IMR-90 (cell line): ENCODE results near the gene RAC3. TPM values are rescaled to one million over a fixed set of nuclear protein-coding genes. Genes with fewer than 3 reads are reported as not detected.

Experiments used
- ATAC-seq: fragments of 200-7000 bp; cut with Tn5 transposase; 2 replicates; pipeline ENCODE4 v1.9.1; 2020; ENCODE audit warnings: low read depth, mild to moderate bottlenecking, moderate library complexity
- Bru-seq: library from RNA; stranded (reverse); fragments of 400-500 nt; gene quantifications from one replicate; lab custom pipeline; 2021; lab: Mats Ljungman, UMichigan
- BruChase-seq, 2 experiments: library from RNA; stranded (reverse); fragments of 400-500 nt; gene quantifications; one replicate each; lab custom pipeline; 2021; lab: Mats Ljungman, UMichigan
- BruUV-seq: library from RNA; stranded (reverse); fragments of 400-500 nt; replicated peaks from 2 replicates; lab custom pipeline; 2021; lab: Mats Ljungman, UMichigan
- CTCF ChIA-PET: fragments of 300-600 bp; formaldehyde crosslinking; extraction: SDS; loops from one replicate; lab custom pipeline; 2021; ENCODE audit warnings: antibody characterized with exemption; lab: Yijun Ruan, JAX
- POLR2A ChIA-PET: fragments of 300-600 bp; sonication (Branson Sonifier 250); formaldehyde crosslinking; loops from one replicate; lab custom pipeline; 2022; ENCODE audit warnings: antibody characterized with exemption; ENCODE audit not compliant: unreplicated experiment; lab: Charles Lee
- DNase-seq: peaks from one replicate; pipeline ENCODE4 v3.0.0; 2013
- H2AFZ ChIP-seq: replicated peaks from 2 replicates; pipeline ENCODE3; 2013; ENCODE audit warnings: low read length, mild to moderate bottlenecking; ENCODE audit not compliant: poor library complexity
- H2AK5ac ChIP-seq: 2 replicates; pipeline ENCODE4 v1.6.1; 2013; ENCODE audit warnings: low read depth, low read length, inconsistent platforms
- H2AK9ac ChIP-seq: replicated peaks from 2 replicates; pipeline ENCODE3; 2013; ENCODE audit warnings: mild to moderate bottlenecking, low read depth, low read length, moderate library complexity; ENCODE audit not compliant: poor library complexity
- H2BK120ac ChIP-seq: 2 replicates; pipeline ENCODE4 v1.6.1; 2013; ENCODE audit warnings: low read depth, low read length, inconsistent platforms
- H2BK15ac ChIP-seq: 3 replicates; pipeline ENCODE4 v1.6.1; 2013; ENCODE audit warnings: low read depth, low read length, inconsistent platforms
- H2BK20ac ChIP-seq: 2 replicates; pipeline ENCODE4 v1.6.1; 2013; ENCODE audit warnings: low read depth, mild to moderate bottlenecking, inconsistent platforms, low read length, moderate library complexity
- H2BK5ac ChIP-seq: 2 replicates; pipeline ENCODE4 v1.6.1; 2013; ENCODE audit warnings: mild to moderate bottlenecking, low read depth, low read length, inconsistent platforms; ENCODE audit not compliant: poor library complexity, severe bottlenecking
- H3K14ac ChIP-seq: replicated peaks from 2 replicates; pipeline ENCODE4 v1.6.1; 2013; ENCODE audit warnings: low read depth, low read length, inconsistent platforms
- H3K18ac ChIP-seq: 2 replicates; pipeline ENCODE4 v1.6.1; 2013; ENCODE audit warnings: low read depth, low read length, control low read depth
- H3K23ac ChIP-seq: 2 replicates; pipeline ENCODE4 v1.6.1; 2013; ENCODE audit warnings: low read depth, low read length, inconsistent platforms
- H3K27ac ChIP-seq: 2 replicates; pipeline ENCODE4 v1.5.1; 2013; ENCODE audit warnings: mild to moderate bottlenecking, control low read depth, low read length; ENCODE audit not compliant: insufficient read depth
- H3K27me3 ChIP-seq: 2 replicates; pipeline ENCODE4 v1.6.1; 2013; ENCODE audit warnings: low read length; ENCODE audit not compliant: control insufficient read depth, insufficient read depth
- H3K36me3 ChIP-seq: 2 replicates; pipeline ENCODE4 v1.6.1; 2013; ENCODE audit warnings: low read length, mixed read lengths; ENCODE audit not compliant: control insufficient read depth, insufficient read depth
- H3K4ac ChIP-seq: 2 replicates; pipeline ENCODE4 v1.6.1; 2013; ENCODE audit warnings: low read depth, low read length, inconsistent platforms
- H3K4me1 ChIP-seq: 2 replicates; pipeline ENCODE4 v1.6.1; 2013; ENCODE audit warnings: low read length, mixed read lengths; ENCODE audit not compliant: control insufficient read depth, insufficient read depth
- H3K4me2 ChIP-seq: 2 replicates; pipeline ENCODE4 v1.6.1; 2013; ENCODE audit warnings: low read depth, mild to moderate bottlenecking, control low read depth, low read length, moderate library complexity
- H3K4me3 ChIP-seq: 2 replicates; pipeline ENCODE4 v1.5.1; 2013; ENCODE audit warnings: low read depth, mild to moderate bottlenecking, control low read depth, low read length, moderate library complexity; ENCODE audit not compliant: insufficient read depth
- H3K56ac ChIP-seq: 2 replicates; pipeline ENCODE4 v1.6.1; 2013; ENCODE audit warnings: low read length, inconsistent platforms; ENCODE audit not compliant: insufficient read depth; ENCODE audit errors: extremely low read depth
- H3K79me1 ChIP-seq, 2 experiments: 2 replicates each; pipeline ENCODE4 v1.6.1; 2013; ENCODE audit warnings: low read length in 2 of 2, inconsistent platforms in 1 of 2, low read depth in 1 of 2
- H3K9ac ChIP-seq: 2 replicates; pipeline ENCODE4 v1.6.1; 2013; ENCODE audit warnings: low read depth, low read length, control low read depth
- H3K9me1 ChIP-seq: 2 replicates; pipeline ENCODE4 v1.6.1; 2013; ENCODE audit warnings: low read length, inconsistent platforms; ENCODE audit not compliant: insufficient read depth
- H3K9me3 ChIP-seq: 2 replicates; pipeline ENCODE4 v1.6.1; 2013; ENCODE audit warnings: low read length; ENCODE audit not compliant: control insufficient read depth, insufficient read depth
- H4K20me1 ChIP-seq: 2 replicates; pipeline ENCODE4 v1.6.1; 2013; ENCODE audit warnings: low read length, inconsistent platforms; ENCODE audit not compliant: insufficient read depth
- H4K5ac ChIP-seq: 2 replicates; pipeline ENCODE4 v1.6.1; 2013; ENCODE audit warnings: mild to moderate bottlenecking, low read depth, low read length, control low read depth
- H4K8ac ChIP-seq, 2 experiments: 2 replicates each; pipeline ENCODE4 v1.6.1; 2013; ENCODE audit warnings: low read depth in 2 of 2, low read length in 2 of 2, control low read depth in 1 of 2, inconsistent platforms in 1 of 2
- H4K91ac ChIP-seq: 2 replicates; pipeline ENCODE4 v1.6.1; 2013; ENCODE audit warnings: low read depth, low read length, inconsistent platforms; ENCODE audit not compliant: insufficient read depth
- CEBPB ChIP-seq: IDR thresholded peaks from 2 replicates; pipeline ENCODE4 v1.6.1; 2012; ENCODE audit warnings: low read depth, low read length, improper control_type of control experiment
- RAD21 ChIP-seq: IDR thresholded peaks from 2 replicates; pipeline ENCODE4 v1.6.1; 2012; ENCODE audit warnings: low read length, improper control_type of control experiment
- WGBS, 2 experiments: methylation state at CpG; one replicate each; pipeline versions ENCODE4 v1.1.5 to v1.1.7; 2013; ENCODE audit warnings: missing lambda C conversion rate in 2 of 2; ENCODE audit not compliant: insufficient read length in 1 of 2; ENCODE audit errors: extremely low coverage in 2 of 2; 5-methylcytosine and 5-hydroxymethylcytosine counted together
- dilution Hi-C: fragments of 300-500 bp; cut with HindIII; formaldehyde crosslinking; loops from one replicate; pipeline ENCODE4 v1.14.3; 2018; ENCODE audit warnings: low sequenced_read_pairs; ENCODE audit not compliant: unreplicated experiment
- in situ Hi-C: fragments of 300-500 bp; cut with MboI; formaldehyde crosslinking; loops from 3 replicates; pipeline ENCODE4 v1.14.3; 2019; ENCODE audit warnings: low sequenced_read_pairs, inconsistent platforms, mixed read lengths
- intact Hi-C: fragments of 100-400 bp; cut with micrococcal nuclease; formaldehyde crosslinking; loops from 2 replicates; pipeline ENCODE4 v1.10.0; 2022
- long read RNA-seq: library from polyadenylated mRNA; unstranded; transcript quantifications from one replicate; pipeline ENCODE4 v2.0.0, GENCODE V29; 2021; ENCODE audit not compliant: unreplicated experiment
- polyA plus RNA-seq, 3 experiments: library from polyadenylated mRNA; depleted of rRNA; stranded (reverse); fragments of >200 nt; gene quantifications; 2 replicates each; pipeline ENCODE4 v1.2.3, GENCODE V29; 2012; ENCODE audit warnings: low replicate concordance in 1 of 3
- total RNA-seq: library from RNA; depleted of rRNA; stranded (reverse); fragments of >200 nt; gene quantifications from 2 replicates; pipeline ENCODE4 v1.2.3, GENCODE V29; 2012; rRNA removed
- TF ChIP-seq, protein P1 (sequence below): fragments of 150-350 bp; IDR thresholded peaks from 2 replicates; pipeline ENCODE4 v1.6.1; 2017; ENCODE audit warnings: mild to moderate bottlenecking, antibody characterized with exemption, low read length, low read depth

The RAC3 gene
- total RNA-seq (5.7 and 7.2 TPM in 2 replicates), polyA plus RNA-seq (2012; rRNA removed) (23.4 and 32.0 TPM in 2 replicates), Bru-seq, nascent RNA (percentile 39 among the genes with signal in this experiment), BruChase-seq, experiment 1, labeled RNA remaining after a 6-hour chase (percentile 40 among the genes with signal in this experiment), BruChase-seq, experiment 2, labeled RNA remaining after a 2-hour chase (percentile 44 among the genes with signal in this experiment)
- polyA plus RNA-seq (2012; cell fraction: cytosol; rRNA removed), result 34.9 and 48.2 TPM in 2 replicates
- 20.2 and 75.8 TPM in 2 replicates for polyA plus RNA-seq (2012; cell fraction: nucleus; rRNA removed; ENCODE audit: low replicate concordance)
- long read RNA-seq, partial matches to known transcripts, result 2 of 5 reads
- long read RNA-seq, other reads (novel, unspliced or antisense), result 2 of 5 reads

DNA sequence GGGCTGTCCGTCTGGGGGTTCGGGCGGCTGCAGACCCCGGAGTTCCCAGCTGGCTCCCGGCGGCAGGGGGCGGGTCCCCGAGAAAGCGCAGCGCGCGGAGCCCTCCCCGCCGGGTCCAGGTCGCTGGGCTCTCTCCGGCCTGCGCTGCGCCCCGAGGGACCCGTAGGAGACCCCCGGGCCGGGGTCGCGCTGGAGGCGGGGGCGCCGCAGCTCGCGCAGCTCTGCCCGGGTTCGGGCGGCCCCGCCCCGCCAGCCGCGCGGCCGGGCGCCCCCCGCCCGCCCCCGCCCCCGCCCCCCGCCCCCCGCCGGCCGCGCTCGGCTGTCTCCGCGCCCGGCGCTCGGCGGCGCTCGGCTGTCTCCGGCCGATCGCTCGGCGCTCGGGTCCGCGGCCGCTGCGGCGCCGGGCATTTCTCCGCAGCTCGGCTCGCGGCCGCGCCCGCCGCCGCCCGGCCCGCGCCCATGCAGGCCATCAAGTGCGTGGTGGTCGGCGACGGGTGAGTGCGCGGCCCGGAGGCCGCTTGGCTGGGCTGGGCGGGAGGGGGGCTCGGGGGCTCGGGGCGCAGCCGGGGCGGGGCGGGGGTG lies at the start of gene RAC3:
Gene RAC3, plus strand, starts transcription at position 376 of the 582 bp plus-strand sequence. Its CDS starts 84 bp downstream, at position 460.
- peaks cover 1 to 6% of the 10 kb centered on the region in 2 experiments for H3K79me1 ChIP-seq
- ChIA-PET POLR2A (no interaction called here), CTCF (no interaction called here)
- H3K14ac ChIP-seq, result no peak within 1 kb of the TSS
- peak within 1 kb of the TSS; percentile 94 for H2AFZ ChIP-seq
- peak within 1 kb of the TSS in 1 of 2 experiments; percentile 46; a peak in 2 of 4 replicates for H4K8ac ChIP-seq
- H2BK20ac ChIP-seq, result no peak within 1 kb of the TSS
- peaks cover 7% of the 10 kb centered on the region for H3K4me1 ChIP-seq
- H3K23ac ChIP-seq, result no peak within 1 kb of the TSS
- H3K27ac ChIP-seq, result no peak within 1 kb of the TSS
- no peak within 1 kb of the TSS for H4K5ac ChIP-seq
- no peak within 1 kb of the TSS for H2BK5ac ChIP-seq
- H3K18ac ChIP-seq, result no peak within 1 kb of the TSS
- dilution Hi-C loops, result no loop called here
- 1% methylated on average over 15 of the region's 96 CpGs; no CpG with 5 or more reads in 1 of the 2 experiments for WGBS, 2 experiments
- peak within 1 kb of the TSS; percentile 89 for H2AK9ac ChIP-seq
- H2BK15ac ChIP-seq, result no peak within 1 kb of the TSS
- no peaks in the 10 kb centered on the region; the same call in 1 of the 2 replicates for H4K20me1 ChIP-seq
- no peaks in the 10 kb centered on the region for H3K9me3 ChIP-seq
- H3K4me2 ChIP-seq, result peak within 1 kb of the TSS; percentile 78
- ATAC-seq (peak; percentile 74), DNase-seq (peak; percentile 11)
- H3K9me1 ChIP-seq, result 0 out of 2 replicates have a peak, but pooled peaks cover 3% of the 10 kb centered on the region
- intact Hi-C loops, result loop anchor here (1.0 to 10.0 kb wide), 2 partner anchors 67 to 293 kb away; partner anchors contain the start of gene FASN
- H3K56ac ChIP-seq, result no peak within 1 kb of the TSS
- H2AK5ac ChIP-seq, result 0 out of 2 replicates have a peak within 1 kb of the TSS, but pooled peaks have one; percentile 15
- TF ChIP-seq RAD21, result no peak
- no peak for TF ChIP-seq CEBPB
- TF ChIP-seq, protein P1, sequence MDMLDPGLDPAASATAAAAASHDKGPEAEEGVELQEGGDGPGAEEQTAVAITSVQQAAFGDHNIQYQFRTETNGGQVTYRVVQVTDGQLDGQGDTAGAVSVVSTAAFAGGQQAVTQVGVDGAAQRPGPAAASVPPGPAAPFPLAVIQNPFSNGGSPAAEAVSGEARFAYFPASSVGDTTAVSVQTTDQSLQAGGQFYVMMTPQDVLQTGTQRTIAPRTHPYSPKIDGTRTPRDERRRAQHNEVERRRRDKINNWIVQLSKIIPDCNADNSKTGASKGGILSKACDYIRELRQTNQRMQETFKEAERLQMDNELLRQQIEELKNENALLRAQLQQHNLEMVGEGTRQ, result no peak
- H3K36me3 ChIP-seq, result peaks cover 2% of the 10 kb centered on the region
- H4K91ac ChIP-seq, result no peak within 1 kb of the TSS
- H3K9ac ChIP-seq, result no peak within 1 kb of the TSS
- in situ Hi-C loops, result loop anchor here (5.0 kb wide), 1 partner anchor 126 kb away; no protein-coding TSS in a partner anchor
- H2BK120ac ChIP-seq, result no peak within 1 kb of the TSS
- no peak within 1 kb of the TSS for H3K4ac ChIP-seq
- no TSS peak for BruUV-seq
- peak within 1 kb of the TSS; percentile 47 for H3K4me3 ChIP-seq
- H3K27me3 ChIP-seq, result no peaks in the 10 kb centered on the region
